PC-9 (cell line): ENCODE results near the gene PPIL6. TPM values are rescaled to one million over a fixed set of nuclear protein-coding genes. Genes with fewer than 3 reads are reported as not detected.

ENCODE experiments used
- BruUV-seq: library from RNA; stranded (reverse); fragments of 400-500 nt; replicated peaks from 2 replicates; lab custom pipeline; 2021; lab: Mats Ljungman, UMichigan
- CTCF ChIA-PET: fragments of 300-600 bp; sonication (Branson Sonifier 250); formaldehyde crosslinking; loops from one replicate; lab custom pipeline; 2022; ENCODE audit warnings: antibody characterized with exemption; lab: Charles Lee
- POLR2A ChIA-PET: fragments of 300-600 bp; sonication (Branson Sonifier 250); formaldehyde crosslinking; loops from one replicate; lab custom pipeline; 2022; ENCODE audit warnings: antibody characterized with exemption; ENCODE audit not compliant: unreplicated experiment; lab: Charles Lee
- DNase-seq, 2 experiments: peaks; one replicate each; pipeline versions ENCODE4 v3.0.0 to v3.0.0-alpha.2; 2015 to 2022; ENCODE audit warnings: mixed read lengths in 1 of 2
- H2AFZ ChIP-seq: fragments of 200-600 bp; sonication (generic); 2 replicates; pipeline ENCODE4 v1.8.1; 2017; ENCODE audit warnings: antibody characterized with exemption
- H3F3A ChIP-seq: fragments of 200-600 bp; sonication (generic); 2 replicates; pipeline ENCODE4 v1.8.1; 2017; ENCODE audit warnings: antibody characterized with exemption, mild to moderate bottlenecking, low read depth; ENCODE audit not compliant: insufficient read depth
- H3K27ac ChIP-seq: fragments of 200-600 bp; sonication (generic); 2 replicates; pipeline ENCODE4 v1.6.1; 2016; ENCODE audit warnings: mixed run types
- H3K27me3 ChIP-seq: fragments of 200-600 bp; sonication (generic); 2 replicates; pipeline ENCODE4 v1.6.1; 2016; ENCODE audit warnings: low read depth, mixed run types; ENCODE audit not compliant: insufficient read depth
- H3K36me3 ChIP-seq: fragments of 200-600 bp; sonication (generic); 2 replicates; pipeline ENCODE4 v1.6.1; 2016; ENCODE audit warnings: low read depth, mixed run types
- H3K4me1 ChIP-seq: fragments of 200-600 bp; sonication (generic); replicated peaks from 2 replicates; pipeline ENCODE4 v1.6.1; 2016; ENCODE audit warnings: mixed run types; ENCODE audit not compliant: insufficient read depth
- H3K4me2 ChIP-seq: fragments of 200-600 bp; sonication (generic); 2 replicates; pipeline ENCODE4 v1.6.1; 2017; ENCODE audit warnings: mixed run types
- H3K4me3 ChIP-seq: fragments of 200-600 bp; sonication (generic); 2 replicates; pipeline ENCODE4 v1.6.1; 2016; ENCODE audit warnings: mixed run types
- H3K79me2 ChIP-seq: fragments of 200-600 bp; sonication (generic); 2 replicates; pipeline ENCODE4 v1.6.1; 2017; ENCODE audit warnings: low read depth, mixed run types
- H3K9me2 ChIP-seq: fragments of 200-600 bp; sonication (generic); 2 replicates; pipeline ENCODE4 v1.8.1; 2017; ENCODE audit warnings: mild to moderate bottlenecking; ENCODE audit not compliant: insufficient read depth
- H3K9me3 ChIP-seq: fragments of 200-600 bp; sonication (generic); 2 replicates; pipeline ENCODE4 v1.8.1; 2016; ENCODE audit warnings: low read depth; ENCODE audit not compliant: insufficient read depth
- H4K20me1 ChIP-seq: fragments of 200-600 bp; sonication (generic); 2 replicates; pipeline ENCODE4 v1.8.1; 2017; ENCODE audit not compliant: insufficient read depth
- EZH2 ChIP-seq: fragments of 200-600 bp; sonication (generic); IDR thresholded peaks from 2 replicates; pipeline ENCODE4 v1.8.0; 2017; ENCODE audit warnings: antibody characterized with exemption, low read depth
- intact Hi-C: fragments of 100-400 bp; cut with micrococcal nuclease; formaldehyde crosslinking; loops from one replicate; pipeline ENCODE4 v1.10.0; 2022; ENCODE audit not compliant: unreplicated experiment
- total RNA-seq: library from RNA; stranded (reverse); gene quantifications from 2 replicates; pipeline ENCODE4 v1.2.3, GENCODE V29; 2021
- TF ChIP-seq, protein P1 (sequence below): fragments of 200-600 bp; sonication (generic); conservative IDR thresholded peaks from 2 replicates; pipeline ENCODE4 v1.6.1; 2017; ENCODE audit warnings: mixed run types, antibody characterized with exemption, mild to moderate bottlenecking, moderate library complexity

PPIL6 gene
- total RNA-seq, 1 experiment from 2014 or later = 15.5 TPM

DNA sequence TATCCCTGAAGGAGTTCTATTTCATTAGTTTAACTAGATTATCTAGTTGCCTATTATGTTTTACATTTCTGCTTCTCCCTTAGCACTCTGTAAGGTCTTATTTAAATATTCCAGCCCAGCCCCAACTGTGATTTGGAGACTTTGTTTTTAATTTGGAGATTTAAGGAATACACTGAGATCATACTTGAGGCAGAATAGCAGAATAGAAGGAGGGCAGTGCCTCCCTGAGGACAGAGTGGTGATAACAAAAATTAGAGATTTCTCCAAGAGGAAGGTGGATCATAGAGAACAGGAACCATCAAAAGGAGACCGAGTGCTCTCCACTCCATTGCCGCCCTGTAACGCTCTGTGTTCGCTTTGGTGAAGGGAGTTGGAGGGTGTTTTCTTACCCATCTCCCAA, 43.4 kb downstream of the PPIL6 start:
- H3K36me3 ChIP-seq = no peaks in the 10 kb centered on the region
- CTCF ChIA-PET = no interaction called here
- no peak overlapping the region for H2AFZ ChIP-seq
- H3K4me1 ChIP-seq = 0 out of 2 replicates have a peak, but pooled peaks cover 5% of the 10 kb centered on the region
- H3K4me3 ChIP-seq = no peak overlapping the region
- no TSS peak for BruUV-seq
- intact Hi-C loops = loop anchor here (5.0 kb wide), 1 partner anchor 855 kb away; no protein-coding TSS in a partner anchor
- POLR2A ChIA-PET = interaction anchor here (0.7 kb wide), 1 partner anchor 209 kb away, joined by 7 read pairs; no protein-coding TSS in a partner anchor
- no peaks in the 10 kb centered on the region for H4K20me1 ChIP-seq
- H3F3A ChIP-seq = 0 out of 2 replicates have a peak, but pooled peaks cover 8% of the 10 kb centered on the region
- H3K79me2 ChIP-seq = no peaks in the 10 kb centered on the region
- no peak overlapping the region for H3K27ac ChIP-seq
- H3K9me3 ChIP-seq = no peaks in the 10 kb centered on the region
- no peaks in the 10 kb centered on the region for H3K27me3 ChIP-seq
- H3K9me2 ChIP-seq = no peaks in the 10 kb centered on the region
- no peak overlapping the region for H3K4me2 ChIP-seq
- DNase-seq = no peak
- TF ChIP-seq, protein P1, sequence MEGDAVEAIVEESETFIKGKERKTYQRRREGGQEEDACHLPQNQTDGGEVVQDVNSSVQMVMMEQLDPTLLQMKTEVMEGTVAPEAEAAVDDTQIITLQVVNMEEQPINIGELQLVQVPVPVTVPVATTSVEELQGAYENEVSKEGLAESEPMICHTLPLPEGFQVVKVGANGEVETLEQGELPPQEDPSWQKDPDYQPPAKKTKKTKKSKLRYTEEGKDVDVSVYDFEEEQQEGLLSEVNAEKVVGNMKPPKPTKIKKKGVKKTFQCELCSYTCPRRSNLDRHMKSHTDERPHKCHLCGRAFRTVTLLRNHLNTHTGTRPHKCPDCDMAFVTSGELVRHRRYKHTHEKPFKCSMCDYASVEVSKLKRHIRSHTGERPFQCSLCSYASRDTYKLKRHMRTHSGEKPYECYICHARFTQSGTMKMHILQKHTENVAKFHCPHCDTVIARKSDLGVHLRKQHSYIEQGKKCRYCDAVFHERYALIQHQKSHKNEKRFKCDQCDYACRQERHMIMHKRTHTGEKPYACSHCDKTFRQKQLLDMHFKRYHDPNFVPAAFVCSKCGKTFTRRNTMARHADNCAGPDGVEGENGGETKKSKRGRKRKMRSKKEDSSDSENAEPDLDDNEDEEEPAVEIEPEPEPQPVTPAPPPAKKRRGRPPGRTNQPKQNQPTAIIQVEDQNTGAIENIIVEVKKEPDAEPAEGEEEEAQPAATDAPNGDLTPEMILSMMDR = peak; percentile 64
- no peak for TF ChIP-seq EZH2

DNA sequence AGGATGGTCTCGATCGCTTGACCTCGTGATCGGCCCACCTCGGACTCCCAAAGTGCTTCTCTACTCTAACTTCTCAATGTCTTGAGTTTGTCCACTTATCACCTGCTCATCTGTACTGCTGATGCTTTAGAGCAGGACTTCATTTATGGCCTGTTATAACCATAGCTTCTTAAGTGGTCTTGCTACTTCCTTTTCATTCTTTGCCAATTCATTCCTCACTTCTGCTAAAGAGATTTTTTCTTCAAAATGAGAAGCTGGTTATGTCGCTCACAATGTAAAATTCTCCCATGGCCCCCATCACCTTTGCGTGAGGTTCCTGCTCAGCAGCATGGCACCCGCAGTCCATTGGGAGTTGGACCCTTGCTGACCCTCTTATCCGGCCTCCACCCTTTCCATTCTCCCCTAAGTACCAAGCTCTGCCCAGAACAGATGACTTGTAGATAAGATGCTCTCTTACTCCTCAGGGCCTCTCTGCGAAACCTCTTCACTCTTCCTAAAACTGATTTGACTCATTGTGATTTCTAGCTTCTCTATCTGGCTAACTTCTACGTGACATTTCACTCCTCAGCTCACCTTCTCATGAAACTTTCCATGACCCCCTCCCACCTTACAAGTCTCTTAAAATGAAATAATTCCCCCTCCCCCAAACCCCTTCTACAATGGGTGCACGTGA, 44.2 kb downstream of the PPIL6 start:
- Histone ChIP-seq H3K4me2 (no peak overlapping the region), H2AFZ (no peak overlapping the region), H3F3A (0 out of 2 replicates have a peak, but pooled peaks cover 8% of the 10 kb centered on the region), H4K20me1 (no peaks in the 10 kb centered on the region), H3K9me3 (no peaks in the 10 kb centered on the region), H3K27ac (no peak overlapping the region), H3K36me3 (no peaks in the 10 kb centered on the region), H3K4me3 (no peak overlapping the region), H3K27me3 (no peaks in the 10 kb centered on the region), H3K79me2 (no peaks in the 10 kb centered on the region), H3K4me1 (0 out of 2 replicates have a peak, but pooled peaks cover 5% of the 10 kb centered on the region), H3K9me2 (no peaks in the 10 kb centered on the region)
- intact Hi-C loops = loop anchor here (5.0 kb wide), 1 partner anchor 854 kb away; no protein-coding TSS in a partner anchor
- BruUV-seq = no TSS peak
- CTCF ChIA-PET = interaction anchor here (0.5 kb wide), 1 partner anchor 18 kb away, joined by 6 read pairs; no protein-coding TSS in a partner anchor
- TF ChIP-seq, protein P1 = no peak
- no peak for TF ChIP-seq EZH2
- POLR2A ChIA-PET = no interaction called here
- DNase-seq = no peak

DNA sequence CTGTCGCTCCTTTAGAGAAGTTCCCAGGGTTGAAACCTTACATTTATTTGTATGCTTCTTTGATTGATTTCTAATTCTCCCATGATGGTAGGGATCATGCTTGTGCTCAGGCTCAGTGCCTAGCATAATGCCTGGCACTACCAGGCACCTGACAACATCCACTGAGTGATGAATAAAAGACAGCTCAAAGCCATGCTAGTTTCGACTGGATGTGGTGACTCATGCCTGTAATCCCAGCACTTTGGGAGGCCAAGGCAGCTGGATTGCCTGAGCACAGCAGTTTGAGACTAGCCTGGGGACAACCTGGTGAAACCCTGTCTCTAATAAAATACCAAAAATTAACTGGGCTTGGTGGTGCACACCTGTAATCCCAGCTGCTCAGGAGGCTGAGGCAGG, 46.5 kb downstream of the PPIL6 start:
- TF ChIP-seq EZH2 = no peak
- TF ChIP-seq, protein P1 = no peak
- Histone ChIP-seq H3K27me3 (no peaks in the 10 kb centered on the region), H3K9me2 (no peaks in the 10 kb centered on the region), H3K4me2 (no peak overlapping the region), H3K79me2 (no peaks in the 10 kb centered on the region), H3K36me3 (no peaks in the 10 kb centered on the region), H3K4me1 (0 out of 2 replicates have a peak, but pooled peaks cover 5% of the 10 kb centered on the region), H3F3A (0 out of 2 replicates have a peak, but pooled peaks cover 8% of the 10 kb centered on the region), H4K20me1 (no peaks in the 10 kb centered on the region), H2AFZ (no peak overlapping the region), H3K4me3 (no peak overlapping the region), H3K9me3 (no peaks in the 10 kb centered on the region), H3K27ac (no peak overlapping the region)
- intact Hi-C loops = no loop called here
- ChIA-PET POLR2A (interaction anchor here (0.6 to 0.7 kb wide), 3 partner anchors 41 to 1099 kb away, joined by 3 to 16 read pairs (median 5); no protein-coding TSS in a partner anchor), CTCF (interaction anchor here (0.5 kb wide), 1 partner anchor 286 kb away, joined by 4 read pairs; no protein-coding TSS in a partner anchor)
- peak in 1 of 2 experiments; percentile 51 for DNase-seq
- BruUV-seq = no TSS peak
